Measurements from ENCODE around the gene IFNLR1.

GRCh38 chr1:24111996-24112779 lies 74.9 kb downstream of the IFNLR1 start, which contains the start of gene MYOM3:
- TF ChIP-seq CTCF (IDR thresholded peaks at IDR 0.05) (peak in 5 of 6 experiments; percentile 23 to 35 (median 30)), POLR2A (IDR thresholded peaks at IDR 0.05) (no peak)
